ENCODE results near the gene RAP1GAP.

DNA sequence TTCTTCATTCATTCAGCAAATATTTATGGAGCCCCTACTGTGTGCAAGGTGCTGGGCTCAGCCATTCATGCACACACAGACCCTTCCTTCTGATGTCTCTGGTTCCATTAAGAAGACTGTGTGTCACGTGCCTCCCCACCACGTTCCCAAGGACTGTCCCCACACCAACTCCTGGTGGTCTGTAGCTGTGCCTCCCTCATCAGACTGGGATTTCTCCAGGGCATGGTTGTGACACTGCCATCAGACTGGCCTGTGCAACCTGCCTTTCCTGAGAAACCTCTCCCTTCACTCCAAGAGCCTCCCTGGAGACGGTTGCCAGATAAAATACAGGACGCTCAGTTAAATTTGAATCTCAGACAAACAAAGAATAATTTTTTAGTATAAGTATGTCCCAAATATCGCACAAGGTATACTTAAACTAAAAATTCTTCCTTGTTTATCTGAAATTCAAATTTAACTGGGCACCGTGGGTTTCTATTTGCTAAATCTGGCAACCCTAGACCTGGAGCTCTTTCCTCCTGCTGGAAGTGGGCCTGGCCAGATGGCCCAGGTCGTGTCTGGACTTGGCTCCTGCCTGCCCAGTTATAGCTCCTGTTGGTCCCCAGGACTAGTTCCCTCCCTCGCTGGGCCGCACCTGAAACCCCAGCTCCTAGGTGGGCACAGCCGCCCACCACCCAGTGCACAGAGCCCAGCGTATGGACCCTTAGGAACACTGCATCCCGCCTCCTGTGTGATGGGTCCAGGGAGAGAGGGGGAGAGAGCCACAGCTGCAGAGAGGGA lies 76.9 kb downstream of the RAP1GAP start:
- TF ChIP-seq, protein P1, sequence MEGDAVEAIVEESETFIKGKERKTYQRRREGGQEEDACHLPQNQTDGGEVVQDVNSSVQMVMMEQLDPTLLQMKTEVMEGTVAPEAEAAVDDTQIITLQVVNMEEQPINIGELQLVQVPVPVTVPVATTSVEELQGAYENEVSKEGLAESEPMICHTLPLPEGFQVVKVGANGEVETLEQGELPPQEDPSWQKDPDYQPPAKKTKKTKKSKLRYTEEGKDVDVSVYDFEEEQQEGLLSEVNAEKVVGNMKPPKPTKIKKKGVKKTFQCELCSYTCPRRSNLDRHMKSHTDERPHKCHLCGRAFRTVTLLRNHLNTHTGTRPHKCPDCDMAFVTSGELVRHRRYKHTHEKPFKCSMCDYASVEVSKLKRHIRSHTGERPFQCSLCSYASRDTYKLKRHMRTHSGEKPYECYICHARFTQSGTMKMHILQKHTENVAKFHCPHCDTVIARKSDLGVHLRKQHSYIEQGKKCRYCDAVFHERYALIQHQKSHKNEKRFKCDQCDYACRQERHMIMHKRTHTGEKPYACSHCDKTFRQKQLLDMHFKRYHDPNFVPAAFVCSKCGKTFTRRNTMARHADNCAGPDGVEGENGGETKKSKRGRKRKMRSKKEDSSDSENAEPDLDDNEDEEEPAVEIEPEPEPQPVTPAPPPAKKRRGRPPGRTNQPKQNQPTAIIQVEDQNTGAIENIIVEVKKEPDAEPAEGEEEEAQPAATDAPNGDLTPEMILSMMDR (conservative IDR thresholded peaks at IDR 0.05) = no peak
- no peak for TF ChIP-seq EZH2 (IDR thresholded peaks at IDR 0.05; ENCODE audit: low read depth)

Data from PC-9 (cell line).